GM23338 (cell line): Measurements from ENCODE around the gene NAALADL2.

Experiments
- CREB1 ChIP-seq: fragments of 250-450 bp; sonication (Bioruptor Pico); IDR thresholded peaks from 2 replicates; pipeline ENCODE4 v1.5.0; 2020; ENCODE audit warnings: low read depth, mild to moderate bottlenecking, moderate library complexity
- CTCF ChIP-seq, 2 experiments: fragments of 200-600 bp in 1 of 2; sonication (generic) in 1 of 2; conservative IDR thresholded peaks; 2 replicates each; pipeline versions ENCODE4 v1.5.1 to v1.6.1; 2016 to 2017; ENCODE audit warnings: antibody characterized with exemption in 2 of 2, low read depth in 2 of 2, mild to moderate bottlenecking in 2 of 2, moderate library complexity in 1 of 2
- ETS1 ChIP-seq: IDR thresholded peaks from 2 replicates; pipeline ENCODE4 v1.6.1; 2016; ENCODE audit warnings: antibody characterized with exemption
- EZH2 ChIP-seq: fragments of 200-600 bp; sonication (generic); IDR thresholded peaks from one replicate; pipeline ENCODE4 v1.8.0; 2017; ENCODE audit warnings: antibody characterized with exemption, mild to moderate bottlenecking, low read depth; ENCODE audit not compliant: unreplicated experiment
- EZH2phosphoT487 ChIP-seq: fragments of 200-600 bp; sonication (generic); IDR thresholded peaks from one replicate; pipeline ENCODE4 v1.8.1; 2018; ENCODE audit warnings: antibody characterized with exemption; ENCODE audit not compliant: unreplicated experiment
- JUNB ChIP-seq: IDR thresholded peaks from one replicate; pipeline ENCODE4 v1.6.1; 2016; ENCODE audit warnings: antibody characterized with exemption; ENCODE audit not compliant: unreplicated experiment
- NANOG ChIP-seq: IDR thresholded peaks from 2 replicates; pipeline ENCODE4 v1.6.1; 2016; ENCODE audit warnings: antibody characterized with exemption, borderline replicate concordance
- POLR2AphosphoS5 ChIP-seq: IDR thresholded peaks from 2 replicates; pipeline ENCODE4 v1.6.1; 2016; ENCODE audit warnings: antibody characterized with exemption, low read depth
- REST ChIP-seq: IDR thresholded peaks from one replicate; pipeline ENCODE4 v1.6.1; 2018; ENCODE audit warnings: antibody characterized with exemption; ENCODE audit not compliant: unreplicated experiment

GRCh38 chr3:175342196-175342595 lies 483.1 kb downstream of the NAALADL2 start:
- no peak for TF ChIP-seq CTCF (conservative IDR thresholded peaks at IDR 0.05; ENCODE audit: low read depth in 2 of 2)
- TF ChIP-seq EZH2phosphoT487, result no peak
- no peak for TF ChIP-seq EZH2
- TF ChIP-seq ETS1, result no peak
- TF ChIP-seq JUNB, result no peak
- TF ChIP-seq NANOG, result no peak
- TF ChIP-seq POLR2AphosphoS5, result no peak
- no peak for TF ChIP-seq CREB1
- TF ChIP-seq REST, result no peak
